D721Med (cell line): Measurements from ENCODE around the gene ARHGEF17.

Source experiments
- DNase-seq: peaks from one replicate; pipeline ENCODE4 v3.0.0; 2011; ENCODE audit warnings: low spot score; ENCODE audit not compliant: insufficient read length
- FAIRE-seq: peaks from 2 replicates; lab custom pipeline; 2011; peaks lifted over from hg19 to GRCh38; lab: Jason Lieb, UNC
- CTCF ChIP-seq: IDR thresholded peaks from 2 replicates; pipeline ENCODE4 v1.5.1; 2012; ENCODE audit warnings: mild to moderate bottlenecking, control low read depth; ENCODE audit not compliant: insufficient read depth; ENCODE audit errors: missing control alignments

The ARHGEF17 gene

GRCh38 chr11:73391665-73392064, 83.6 kb downstream of the ARHGEF17 start:
- FAIRE-seq: no peak
- no peak for TF ChIP-seq CTCF
- no peak for DNase-seq

GRCh38 chr11:73392108-73393010, 84.3 kb downstream of the ARHGEF17 start:
- TF ChIP-seq CTCF: no peak
- no peak for FAIRE-seq

GRCh38 chr11:73393011-73393380, 84.9 kb downstream of the ARHGEF17 start:
- no peak for DNase-seq
- no peak for FAIRE-seq
- no peak for TF ChIP-seq CTCF

More at GRCh38 chr11:73392108-73393010, 84.3 kb downstream of the ARHGEF17 start:
- no peak for DNase-seq

- TF ChIP-seq CTCF: peak; percentile 85
- peak; percentile 96 for DNase-seq
- no peak for FAIRE-seq
Measured at GRCh38 chr11:73393479-73394415, 85.7 kb downstream of the ARHGEF17 start.

GRCh38 chr11:73394416-73395296, 86.6 kb downstream of the ARHGEF17 start:
- no peak for FAIRE-seq
- no peak for DNase-seq
- TF ChIP-seq CTCF: no peak
